H4 (cell line): ENCODE measurements around the gene DENND1A. TPM values are rescaled to one million over a fixed set of nuclear protein-coding genes. Genes with fewer than 3 reads are reported as not detected.

Source experiments
- DNase-seq: peaks from one replicate; pipeline ENCODE4 v3.0.0-alpha.2; 2015; ENCODE audit warnings: low spot score
- total RNA-seq: library from RNA; depleted of rRNA; stranded (reverse); fragments of >200 nt; shearing (Covaris generic); gene quantifications from 2 replicates; pipeline ENCODE4 v1.2.3, GENCODE V29; 2014

DENND1A gene
- total RNA-seq, 1 experiment from 2014 or later: 9.5 TPM

GRCh38 chr9:123493627-123494026 is 436.3 kb downstream of the DENND1A start:
- DNase-seq: no peak

- DNase-seq: no peak
Measured at GRCh38 chr9:123490688-123491087, 439.2 kb downstream of the DENND1A start.

- DNase-seq: no peak
Measured at GRCh38 chr9:123488722-123489321, 441.1 kb downstream of the DENND1A start.

- DNase-seq: no peak
Measured at GRCh38 chr9:123487944-123488548, 441.9 kb downstream of the DENND1A start.

- DNase-seq: no peak
Measured at GRCh38 chr9:123486431-123486830, 443.5 kb downstream of the DENND1A start.

- DNase-seq: no peak
Measured at GRCh38 chr9:123485216-123485615, 444.7 kb downstream of the DENND1A start.

- no peak for DNase-seq
Measured at GRCh38 chr9:123484130-123484529, 445.8 kb downstream of the DENND1A start.

- no peak for DNase-seq
Measured at GRCh38 chr9:123483191-123483803, 446.6 kb downstream of the DENND1A start.

- no peak for DNase-seq
Measured at GRCh38 chr9:123482295-123482968, 447.5 kb downstream of the DENND1A start.

GRCh38 chr9:123481209-123481865 is 448.6 kb downstream of the DENND1A start:
- DNase-seq: no peak

- DNase-seq: no peak
Measured at GRCh38 chr9:123480791-123481190, 449.1 kb downstream of the DENND1A start.

GRCh38 chr9:123480096-123480495 is 449.8 kb downstream of the DENND1A start:
- no peak for DNase-seq

- DNase-seq: no peak
Measured at GRCh38 chr9:123478967-123479602, 450.8 kb downstream of the DENND1A start.

GRCh38 chr9:123478160-123478559 is 451.8 kb downstream of the DENND1A start:
- DNase-seq: no peak

- DNase-seq: no peak
Measured at GRCh38 chr9:123475407-123475806, 454.5 kb downstream of the DENND1A start.

- DNase-seq: no peak
Measured at GRCh38 chr9:123472862-123473614, 456.9 kb downstream of the DENND1A start.

GRCh38 chr9:123471843-123472570 is 457.9 kb downstream of the DENND1A start:
- DNase-seq: no peak

GRCh38 chr9:123470991-123471770 is 458.7 kb downstream of the DENND1A start:
- DNase-seq: no peak

GRCh38 chr9:123470121-123470782 is 459.7 kb downstream of the DENND1A start:
- DNase-seq: no peak
